ENCODE data around the gene NDUFA6. TPM values are rescaled to one million over a fixed set of nuclear protein-coding genes. Genes with fewer than 3 reads are reported as not detected.
"Not testable (repeated sequence)": the region's sequence is repeated elsewhere in the genome, so short reads cannot be mapped to it uniquely, and the experiment has no call there.

The NDUFA6 gene
- total RNA-seq, 1 experiment from 2014 or later = 119 TPM

- ChIA-PET CTCF (interaction anchor here (0.6 to 2.0 kb wide), 7 partner anchors 22 to 329 kb away, joined by 3 to 46 read pairs (median 3); partner anchors contain the start of genes CENPM and NDUFA6), POLR2A (interaction anchor here (0.6 kb wide), 1 partner anchor 22 kb away, joined by 4 read pairs; the partner anchor contains the start of gene NDUFA6)
- BruUV-seq (replicated peaks); H3K9me3 Mint-ChIP-seq (ENCODE audit: unreplicated experiment); H3K4me3 Mint-ChIP-seq (ENCODE audit: unreplicated experiment); H3K4me1 Mint-ChIP-seq (ENCODE audit: low read depth, unreplicated experiment); H3K4me1 ChIP-seq; H3K36me3 Mint-ChIP-seq (ENCODE audit: insufficient read depth, unreplicated experiment); H3K27ac Mint-ChIP-seq (ENCODE audit: unreplicated experiment); H3K4me3 ChIP-seq (ENCODE audit: low read depth, low read length); H3K27me3 Mint-ChIP-seq (ENCODE audit: insufficient read depth, unreplicated experiment); H3K36me3 ChIP-seq (ENCODE audit: control insufficient read depth, insufficient read depth, low read length); H3K27me3 ChIP-seq (replicated peaks; ENCODE audit: control insufficient read depth, insufficient read depth, low read length): not testable (repeated sequence)
- intact Hi-C loops (cut with micrococcal nuclease; ENCODE audit: unreplicated experiment) = loop anchor here (1.0 to 10.0 kb wide), 2 partner anchors 58 to 146 kb away; no protein-coding TSS in a partner anchor
- peaks cover 16% of the 10 kb centered on the region for H3K9me3 ChIP-seq
- DNase-seq = peak in 1 of 2 experiments; percentile 32
- TF ChIP-seq CTCF (IDR thresholded peaks at IDR 0.05; ENCODE audit: insufficient read depth in 1 of 2, low read depth in 1 of 2, low read length in 1 of 2, severe bottlenecking in 1 of 2, unreplicated experiment in 1 of 2) = peak; percentile 10 to 42
Measured at GRCh38 chr22:42112793-42113192, 22.2 kb upstream of the NDUFA6 start.

DNA sequence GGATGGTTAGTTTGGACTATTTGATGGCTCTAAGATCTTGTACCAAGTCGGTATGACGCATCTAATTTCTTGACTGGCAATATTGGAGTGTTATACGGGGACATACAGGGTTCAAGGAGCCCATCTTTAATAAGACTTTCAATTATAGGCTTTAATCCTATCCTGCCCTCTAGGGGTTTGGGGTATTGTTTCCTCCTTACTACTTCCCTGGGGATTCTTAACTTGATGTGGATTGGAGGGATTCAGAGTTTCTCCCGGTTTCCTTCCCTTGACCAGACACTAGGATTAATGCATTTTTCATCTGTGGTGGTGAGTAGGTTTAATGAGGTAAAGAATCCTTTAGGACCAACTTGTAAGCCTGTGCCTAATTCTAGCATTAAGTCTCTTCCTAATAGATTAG, 21.2 kb upstream of the NDUFA6 start:
- peaks cover 7% of the 10 kb centered on the region for H3K4me1 Mint-ChIP-seq (ENCODE audit: low read depth, unreplicated experiment)
- TF ChIP-seq CTCF (IDR thresholded peaks at IDR 0.05; ENCODE audit: insufficient read depth in 1 of 2, low read depth in 1 of 2, low read length in 1 of 2, severe bottlenecking in 1 of 2, unreplicated experiment in 1 of 2) = no peak
- no TSS peak for BruUV-seq (replicated peaks)

GRCh38 chr22:42108848-42109247, 18.3 kb upstream of the NDUFA6 start:
- no peaks in the 10 kb centered on the region for H3K27me3 Mint-ChIP-seq (ENCODE audit: insufficient read depth, unreplicated experiment)
- ChIA-PET POLR2A (no interaction called here), CTCF (interaction anchor here (1.4 kb wide), 1 partner anchor 17 kb away, joined by 4 read pairs; no protein-coding TSS in a partner anchor)
- no TSS peak for BruUV-seq (replicated peaks)
- no peaks in the 10 kb centered on the region for H3K36me3 Mint-ChIP-seq (ENCODE audit: insufficient read depth, unreplicated experiment)
- intact Hi-C loops (cut with micrococcal nuclease; ENCODE audit: unreplicated experiment) = no loop called here
- peaks cover 19% of the 10 kb centered on the region for H3K9me3 Mint-ChIP-seq (ENCODE audit: unreplicated experiment)
- peaks cover 2% of the 10 kb centered on the region for H3K9me3 ChIP-seq
- DNase-seq = no peak
- H3K4me1 Mint-ChIP-seq (ENCODE audit: low read depth, unreplicated experiment) = peaks cover 7% of the 10 kb centered on the region
- H3K27ac Mint-ChIP-seq (ENCODE audit: unreplicated experiment) = no peak overlapping the region
- no peaks in the 10 kb centered on the region for H3K36me3 ChIP-seq (ENCODE audit: control insufficient read depth, insufficient read depth, low read length)
- TF ChIP-seq CTCF (IDR thresholded peaks at IDR 0.05; ENCODE audit: insufficient read depth in 1 of 2, low read depth in 1 of 2, low read length in 1 of 2, severe bottlenecking in 1 of 2, unreplicated experiment in 1 of 2) = no peak
- H3K4me3 Mint-ChIP-seq (ENCODE audit: unreplicated experiment) = no peak overlapping the region
- H3K4me3 ChIP-seq (ENCODE audit: low read depth, low read length) = no peak overlapping the region
- no peaks in the 10 kb centered on the region for H3K27me3 ChIP-seq (replicated peaks; ENCODE audit: control insufficient read depth, insufficient read depth, low read length)
- H3K4me1 ChIP-seq = no peaks in the 10 kb centered on the region

More for the DNA sequence above, 21.2 kb upstream of the NDUFA6 start:
- Histone ChIP-seq H3K4me1 (no peaks in the 10 kb centered on the region), H3K36me3 (ENCODE audit: control insufficient read depth, insufficient read depth, low read length) (no peaks in the 10 kb centered on the region), H3K27me3 (replicated peaks; ENCODE audit: control insufficient read depth, insufficient read depth, low read length) (no peaks in the 10 kb centered on the region), H3K4me3 (ENCODE audit: low read depth, low read length) (no peak overlapping the region), H3K9me3 (peaks cover 16% of the 10 kb centered on the region)
- H3K27ac Mint-ChIP-seq (ENCODE audit: unreplicated experiment) = no peak overlapping the region
- POLR2A ChIA-PET = no interaction called here
- no peaks in the 10 kb centered on the region for H3K27me3 Mint-ChIP-seq (ENCODE audit: insufficient read depth, unreplicated experiment)
- no peak overlapping the region for H3K4me3 Mint-ChIP-seq (ENCODE audit: unreplicated experiment)
- H3K9me3 Mint-ChIP-seq (ENCODE audit: unreplicated experiment) = peaks cover 9% of the 10 kb centered on the region
- H3K36me3 Mint-ChIP-seq (ENCODE audit: insufficient read depth, unreplicated experiment) = peaks cover 5% of the 10 kb centered on the region
- CTCF ChIA-PET = interaction anchor here (0.6 to 2.0 kb wide), 3 partner anchors 21 to 162 kb away, joined by 3 to 46 read pairs (median 6); partner anchors contain the start of gene NDUFA6
- no peak for DNase-seq
- intact Hi-C loops (cut with micrococcal nuclease; ENCODE audit: unreplicated experiment) = loop anchor here (10.0 kb wide), 1 partner anchor 57 kb away; no protein-coding TSS in a partner anchor

GRCh38 chr22:42104332-42104860, 13.8 kb upstream of the NDUFA6 start:
- H3K36me3 Mint-ChIP-seq (ENCODE audit: insufficient read depth, unreplicated experiment); H3K4me3 Mint-ChIP-seq (ENCODE audit: unreplicated experiment); H3K4me1 ChIP-seq; CTCF ChIA-PET; H3K36me3 ChIP-seq (ENCODE audit: control insufficient read depth, insufficient read depth, low read length); DNase-seq; H3K27me3 ChIP-seq (replicated peaks; ENCODE audit: control insufficient read depth, insufficient read depth, low read length); H3K27me3 Mint-ChIP-seq (ENCODE audit: insufficient read depth, unreplicated experiment); H3K4me1 Mint-ChIP-seq (ENCODE audit: low read depth, unreplicated experiment); H3K4me3 ChIP-seq (ENCODE audit: low read depth, low read length); H3K27ac Mint-ChIP-seq (ENCODE audit: unreplicated experiment); POLR2A ChIA-PET; BruUV-seq (replicated peaks); intact Hi-C loops (cut with micrococcal nuclease; ENCODE audit: unreplicated experiment): not testable (repeated sequence)
- H3K9me3 Mint-ChIP-seq (ENCODE audit: unreplicated experiment) = peaks cover 25% of the 10 kb centered on the region
- H3K9me3 ChIP-seq = peaks cover 16% of the 10 kb centered on the region

Data from Caco-2 (cell line).